Activated CD8-positive, alpha-beta memory T cell treated with anti-CD3 and anti-CD28 coated beads, Interleukin-2, amount 50 U/mL, for 48 hours (primary cell): ENCODE results near the gene USP17L30.
"Not testable (repeated sequence)": the region's sequence is repeated elsewhere in the genome, so short reads cannot be mapped to it uniquely, and the experiment has no call there.

Source experiments
- DNase-seq: peaks from one replicate; pipeline ENCODE4 v3.0.0-alpha.2; 2020

Gene USP17L30

GRCh38 chr4:9362829-9363228, at the start of gene USP17L30:
Gene USP17L30 (plus strand): TSS chr4:9363129. CDS start chr4:9363129, 0 bp downstream.
- not testable (repeated sequence) for DNase-seq

- DNase-seq, result not testable (repeated sequence)
Measured at GRCh38 chr4:9324191-9324590, 38.7 kb upstream of the USP17L30 start.

- not testable (repeated sequence) for DNase-seq
Measured at GRCh38 chr4:9324865-9325264, 38.1 kb upstream of the USP17L30 start, which contains the start of gene USP17L24. Gene USP17L24 (plus strand): TSS chr4:9325165. CDS start chr4:9325165, 0 bp downstream.

GRCh38 chr4:9329611-9330010, 33.3 kb upstream of the USP17L30 start, which contains the start of gene USP17L25:
Gene USP17L25 (plus strand): TSS chr4:9329911. CDS start chr4:9329911, 0 bp downstream.
- not testable (repeated sequence) for DNase-seq

GRCh38 chr4:9334358-9334757, 28.6 kb upstream of the USP17L30 start, which contains the start of gene USP17L26:
Gene USP17L26 (plus strand): TSS chr4:9334658. CDS start chr4:9334658, 0 bp downstream.
- not testable (repeated sequence) for DNase-seq

GRCh38 chr4:9339103-9339502, 23.8 kb upstream of the USP17L30 start, which contains the start of gene USP17L5:
Gene USP17L5 (plus strand): TSS chr4:9339403. CDS start chr4:9339403, 0 bp downstream.
- DNase-seq, result not testable (repeated sequence)

- not testable (repeated sequence) for DNase-seq
Measured at GRCh38 chr4:9343848-9344247, 19.1 kb upstream of the USP17L30 start, which contains the start of gene USP17L27. Gene USP17L27 (plus strand): TSS chr4:9344148. CDS start chr4:9344148, 0 bp downstream.

- DNase-seq, result not testable (repeated sequence)
Measured at GRCh38 chr4:9348593-9348992, 14.3 kb upstream of the USP17L30 start, which contains the start of gene USP17L28. Gene USP17L28 (plus strand): TSS chr4:9348893. CDS start chr4:9348893, 0 bp downstream.

GRCh38 chr4:9350866-9351265, 12.1 kb upstream of the USP17L30 start:
- not testable (repeated sequence) for DNase-seq

GRCh38 chr4:9353338-9353737, 9.6 kb upstream of the USP17L30 start, which contains the start of gene USP17L29:
Gene USP17L29 (plus strand): TSS chr4:9353638. CDS start chr4:9353638, 0 bp downstream.
- not testable (repeated sequence) for DNase-seq

- DNase-seq, result not testable (repeated sequence)
Measured at GRCh38 chr4:9379881-9380280, 17.0 kb downstream of the USP17L30 start.

- peak; percentile 70 for DNase-seq
Measured at GRCh38 chr4:9381012-9381534, 18.1 kb downstream of the USP17L30 start.

GRCh38 chr4:9384126-9384525, 21.2 kb downstream of the USP17L30 start:
- no peak for DNase-seq

- DNase-seq, result not testable (repeated sequence)
Measured at GRCh38 chr4:9389001-9389400, 26.1 kb downstream of the USP17L30 start.

- DNase-seq, result not testable (repeated sequence)
Measured at GRCh38 chr4:9405774-9406173, 42.8 kb downstream of the USP17L30 start.

GRCh38 chr4:9406491-9406890, 43.6 kb downstream of the USP17L30 start:
- not testable (repeated sequence) for DNase-seq

GRCh38 chr4:9409793-9410192, 46.9 kb downstream of the USP17L30 start:
- DNase-seq, result no peak
